Fibroblast of the conjunctiva (primary cell): ENCODE results near the gene PPL.
"Not testable (repeated sequence)": the region's sequence is repeated elsewhere in the genome, so short reads cannot be mapped to it uniquely, and the experiment has no call there.

ENCODE experiments used
- DNase-seq: peaks from one replicate; pipeline ENCODE4 v3.0.0-alpha.2; 2010; ENCODE audit warnings: low read depth

Gene PPL, protein sequence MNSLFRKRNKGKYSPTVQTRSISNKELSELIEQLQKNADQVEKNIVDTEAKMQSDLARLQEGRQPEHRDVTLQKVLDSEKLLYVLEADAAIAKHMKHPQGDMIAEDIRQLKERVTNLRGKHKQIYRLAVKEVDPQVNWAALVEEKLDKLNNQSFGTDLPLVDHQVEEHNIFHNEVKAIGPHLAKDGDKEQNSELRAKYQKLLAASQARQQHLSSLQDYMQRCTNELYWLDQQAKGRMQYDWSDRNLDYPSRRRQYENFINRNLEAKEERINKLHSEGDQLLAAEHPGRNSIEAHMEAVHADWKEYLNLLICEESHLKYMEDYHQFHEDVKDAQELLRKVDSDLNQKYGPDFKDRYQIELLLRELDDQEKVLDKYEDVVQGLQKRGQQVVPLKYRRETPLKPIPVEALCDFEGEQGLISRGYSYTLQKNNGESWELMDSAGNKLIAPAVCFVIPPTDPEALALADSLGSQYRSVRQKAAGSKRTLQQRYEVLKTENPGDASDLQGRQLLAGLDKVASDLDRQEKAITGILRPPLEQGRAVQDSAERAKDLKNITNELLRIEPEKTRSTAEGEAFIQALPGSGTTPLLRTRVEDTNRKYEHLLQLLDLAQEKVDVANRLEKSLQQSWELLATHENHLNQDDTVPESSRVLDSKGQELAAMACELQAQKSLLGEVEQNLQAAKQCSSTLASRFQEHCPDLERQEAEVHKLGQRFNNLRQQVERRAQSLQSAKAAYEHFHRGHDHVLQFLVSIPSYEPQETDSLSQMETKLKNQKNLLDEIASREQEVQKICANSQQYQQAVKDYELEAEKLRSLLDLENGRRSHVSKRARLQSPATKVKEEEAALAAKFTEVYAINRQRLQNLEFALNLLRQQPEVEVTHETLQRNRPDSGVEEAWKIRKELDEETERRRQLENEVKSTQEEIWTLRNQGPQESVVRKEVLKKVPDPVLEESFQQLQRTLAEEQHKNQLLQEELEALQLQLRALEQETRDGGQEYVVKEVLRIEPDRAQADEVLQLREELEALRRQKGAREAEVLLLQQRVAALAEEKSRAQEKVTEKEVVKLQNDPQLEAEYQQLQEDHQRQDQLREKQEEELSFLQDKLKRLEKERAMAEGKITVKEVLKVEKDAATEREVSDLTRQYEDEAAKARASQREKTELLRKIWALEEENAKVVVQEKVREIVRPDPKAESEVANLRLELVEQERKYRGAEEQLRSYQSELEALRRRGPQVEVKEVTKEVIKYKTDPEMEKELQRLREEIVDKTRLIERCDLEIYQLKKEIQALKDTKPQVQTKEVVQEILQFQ (N-terminal part only)

DNA sequence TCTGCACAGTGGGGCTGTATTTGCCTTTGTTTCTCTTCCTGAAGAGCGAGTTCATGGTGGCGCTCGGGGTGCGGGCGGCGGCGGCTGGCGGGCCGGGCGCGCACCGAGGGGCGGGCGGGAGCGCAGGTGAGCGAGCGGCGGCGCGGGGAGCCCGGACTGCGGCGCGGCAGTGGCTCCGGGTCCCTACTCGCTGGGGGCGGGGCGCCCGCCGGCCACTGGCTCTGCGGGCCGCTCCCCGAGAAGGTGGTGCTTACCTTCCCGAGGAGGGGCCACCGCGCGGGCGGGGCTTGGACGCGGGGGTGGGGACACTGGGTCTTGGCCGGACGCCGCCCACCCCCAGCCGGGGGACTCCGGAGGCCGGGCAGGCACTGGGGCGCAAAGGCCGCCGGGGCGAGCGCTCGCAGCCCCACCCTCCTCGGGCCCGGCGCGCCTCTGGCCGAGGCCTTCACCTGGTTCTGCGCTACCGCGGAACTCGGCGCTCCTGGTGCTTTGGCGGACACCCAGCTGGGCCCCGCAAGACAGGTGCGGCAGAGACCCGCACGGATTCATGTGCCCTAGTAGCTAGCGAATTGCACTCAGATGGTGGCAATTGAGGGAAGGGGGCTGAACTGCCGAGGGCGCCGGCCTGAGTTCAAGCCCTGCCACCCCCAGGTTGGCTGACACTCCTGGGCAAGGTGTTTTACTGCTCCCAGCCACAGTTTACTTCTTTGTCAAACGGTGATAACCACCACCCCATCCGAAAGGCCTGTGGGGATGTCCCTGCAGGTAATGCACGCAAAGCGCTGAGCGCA lies at the start of gene PPL:
TSS of gene PPL (minus strand) at position 158 of the 791 bp plus-strand sequence. CDS start at position 55, 103 bp downstream.
- no peak for DNase-seq

DNA sequence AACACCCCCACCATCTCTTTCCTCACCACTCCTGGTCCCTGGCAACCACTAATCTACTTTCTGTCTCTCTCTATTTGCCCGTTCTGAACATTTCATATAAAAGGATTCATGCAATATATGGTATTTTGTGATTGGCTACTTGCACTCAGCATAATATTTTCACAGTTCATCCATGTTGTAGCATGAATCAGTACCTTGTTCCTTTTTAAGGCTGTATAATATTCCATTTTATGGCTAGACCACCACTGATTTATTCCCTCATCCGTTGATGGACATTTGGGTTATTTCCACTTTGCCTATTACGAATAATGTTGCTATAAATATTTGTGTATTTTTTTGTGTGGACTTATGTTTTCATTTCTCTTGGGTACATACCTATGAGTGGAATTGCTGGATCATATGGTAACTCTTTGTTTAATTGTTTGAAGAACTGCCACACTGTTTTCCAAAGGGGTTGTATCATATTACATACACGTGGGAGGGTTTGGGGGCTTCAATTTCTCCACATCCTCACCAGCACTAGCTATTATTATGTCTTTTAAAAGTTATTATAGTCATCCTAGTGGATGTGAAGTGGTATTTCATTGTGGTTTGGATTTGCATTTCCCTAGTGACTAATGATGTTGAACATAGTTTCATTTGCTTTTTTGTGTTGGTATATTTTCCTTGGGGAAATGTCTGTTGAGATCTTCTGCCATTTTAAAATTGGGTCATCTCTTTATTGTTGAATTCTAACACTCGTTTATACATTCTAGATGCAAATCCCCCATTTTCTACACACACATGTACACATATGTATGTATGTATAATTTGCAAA lies 47.4 kb upstream of the PPL start:
- DNase-seq = no peak

DNA sequence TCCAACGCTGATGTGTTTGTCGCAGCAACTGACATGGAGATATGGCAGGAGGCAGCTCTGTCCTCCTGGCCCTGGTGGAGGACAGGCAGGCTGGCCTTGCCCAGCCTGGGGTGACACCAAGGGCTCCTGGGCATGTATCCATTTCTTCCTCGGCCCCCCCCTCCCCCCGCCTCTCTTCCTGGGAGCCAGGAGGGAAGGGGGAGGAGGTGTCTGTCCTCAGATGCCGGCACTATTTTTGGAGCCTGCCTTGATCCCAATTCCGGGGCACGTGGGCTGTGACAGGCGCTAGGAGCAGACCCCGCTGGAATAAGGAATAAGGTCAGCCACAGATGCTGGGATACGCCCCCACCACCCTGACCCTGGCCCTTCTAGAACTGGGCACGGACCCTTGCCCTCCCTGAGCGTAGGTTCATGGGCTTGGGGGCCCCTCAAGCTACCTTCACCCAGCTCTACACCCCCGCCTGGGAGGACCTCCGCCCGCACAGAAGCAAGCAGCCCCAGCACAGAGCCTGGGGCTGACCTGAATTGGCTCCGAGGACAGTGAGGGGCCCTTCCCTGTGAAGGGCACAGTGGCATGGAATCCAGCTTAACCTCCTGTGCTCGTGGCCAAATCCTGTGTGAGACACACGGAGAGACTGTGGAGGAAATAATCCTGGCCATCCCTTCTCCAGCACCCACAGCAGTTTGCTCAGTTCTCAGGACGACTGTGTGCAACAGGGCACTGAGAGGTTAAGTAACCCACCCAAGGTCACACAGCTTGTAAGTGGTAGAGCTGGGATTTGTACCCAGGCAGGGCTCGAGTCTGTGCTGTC lies 45.3 kb upstream of the PPL start:
- no peak for DNase-seq

DNA sequence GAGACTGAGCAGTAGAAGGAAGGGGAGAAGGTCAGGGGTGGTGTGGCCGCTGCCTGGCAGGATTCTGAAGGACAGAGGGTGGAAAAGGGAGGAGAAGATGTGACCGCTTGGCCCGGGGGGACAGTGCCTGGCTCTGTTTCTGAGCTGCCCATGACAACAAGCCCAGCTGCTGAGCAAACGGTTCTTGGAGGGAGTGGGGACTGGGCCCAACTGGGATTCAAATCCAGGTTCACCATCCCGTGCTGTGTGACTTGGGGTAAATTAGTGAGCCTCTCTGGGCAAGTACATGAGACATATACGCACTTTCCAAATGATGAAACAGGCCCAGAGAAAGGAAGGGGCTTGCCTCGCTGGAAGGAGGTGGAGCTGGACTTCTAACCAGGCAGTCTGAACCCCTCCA lies 44.5 kb upstream of the PPL start:
- DNase-seq = no peak

DNA sequence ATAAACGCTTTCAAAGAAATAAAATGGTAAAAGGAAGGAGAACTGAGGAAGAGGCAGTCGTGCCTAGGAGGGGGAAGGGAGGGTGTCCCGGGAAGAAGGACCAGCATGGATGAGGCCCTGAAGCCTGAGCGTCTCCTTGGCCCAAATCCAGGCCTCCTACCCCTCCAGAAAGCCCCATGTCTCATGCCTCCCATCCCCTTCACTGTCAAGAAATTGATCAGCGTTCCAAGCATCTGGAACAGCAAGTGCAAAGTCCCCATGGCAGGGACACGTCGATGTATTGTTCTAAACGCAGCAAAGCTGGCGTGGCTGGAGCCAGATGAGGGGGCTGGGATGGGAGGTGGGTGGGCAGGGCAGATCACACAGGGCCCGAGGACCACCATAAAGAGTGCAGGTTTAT lies 43.7 kb upstream of the PPL start:
- DNase-seq = no peak

DNA sequence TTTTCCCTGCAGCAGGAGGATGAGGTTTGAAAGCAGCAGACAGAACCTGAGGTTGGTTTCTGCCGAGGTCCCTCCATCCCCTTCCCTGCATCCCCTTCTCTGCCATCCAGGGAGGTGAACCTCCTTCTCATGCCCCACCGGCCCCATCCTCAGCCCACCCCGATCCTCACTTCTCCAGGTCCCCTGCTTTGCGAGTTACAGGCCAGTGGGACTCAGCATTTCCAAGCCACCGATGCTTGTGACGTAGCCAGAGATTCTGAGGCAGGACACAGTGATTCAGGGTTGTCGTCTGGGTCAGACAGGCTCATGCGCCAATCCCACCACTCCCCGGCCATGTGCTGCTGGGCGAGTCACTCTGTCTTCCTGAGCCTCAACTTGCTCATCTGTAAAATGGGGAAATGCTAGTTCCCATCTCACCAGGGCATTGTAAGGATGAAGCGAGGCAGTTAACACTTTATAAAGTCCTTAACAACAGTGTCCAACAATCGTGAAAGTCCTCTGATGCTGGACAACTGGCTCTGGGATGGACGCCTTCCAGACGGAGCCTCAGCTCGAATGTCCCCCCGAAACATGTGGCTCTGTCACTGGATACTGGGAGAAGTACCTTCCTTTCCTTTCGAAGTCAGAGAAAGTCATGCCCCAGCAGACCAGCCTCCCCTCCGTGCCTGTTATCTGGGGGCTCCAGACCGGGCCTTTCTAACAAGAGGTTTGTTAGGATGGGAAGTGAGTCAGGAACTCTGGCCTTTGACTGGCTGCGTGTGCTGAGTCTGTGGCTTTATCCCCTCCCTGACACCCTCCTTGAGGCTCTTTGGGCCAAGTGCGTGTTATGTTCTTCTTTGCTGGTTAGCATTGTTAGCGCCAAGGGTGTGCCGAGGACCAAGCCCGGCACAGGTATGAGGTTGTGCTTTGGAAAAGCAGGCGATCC lies 43.0 kb upstream of the PPL start:
- DNase-seq = no peak

DNA sequence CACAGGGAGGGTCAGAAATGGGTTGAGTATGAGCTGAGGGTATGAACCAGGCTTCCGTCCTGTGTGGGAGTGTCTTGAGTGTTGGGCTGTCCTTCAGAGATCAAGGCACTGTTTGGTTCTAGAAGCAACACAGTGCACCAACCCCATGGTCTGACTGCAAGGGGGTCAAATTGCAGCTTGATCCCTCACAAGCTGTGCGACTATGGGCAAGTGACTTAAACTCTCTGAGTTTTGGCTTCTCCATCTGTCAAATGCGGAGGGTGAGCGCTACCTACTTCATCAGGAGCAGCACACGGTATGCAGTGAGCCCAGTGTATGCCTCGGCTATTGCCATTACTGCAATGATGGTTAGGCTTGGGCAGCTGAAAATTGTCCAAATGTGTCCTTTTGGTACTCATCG lies 42.2 kb upstream of the PPL start:
- DNase-seq = no peak

DNA sequence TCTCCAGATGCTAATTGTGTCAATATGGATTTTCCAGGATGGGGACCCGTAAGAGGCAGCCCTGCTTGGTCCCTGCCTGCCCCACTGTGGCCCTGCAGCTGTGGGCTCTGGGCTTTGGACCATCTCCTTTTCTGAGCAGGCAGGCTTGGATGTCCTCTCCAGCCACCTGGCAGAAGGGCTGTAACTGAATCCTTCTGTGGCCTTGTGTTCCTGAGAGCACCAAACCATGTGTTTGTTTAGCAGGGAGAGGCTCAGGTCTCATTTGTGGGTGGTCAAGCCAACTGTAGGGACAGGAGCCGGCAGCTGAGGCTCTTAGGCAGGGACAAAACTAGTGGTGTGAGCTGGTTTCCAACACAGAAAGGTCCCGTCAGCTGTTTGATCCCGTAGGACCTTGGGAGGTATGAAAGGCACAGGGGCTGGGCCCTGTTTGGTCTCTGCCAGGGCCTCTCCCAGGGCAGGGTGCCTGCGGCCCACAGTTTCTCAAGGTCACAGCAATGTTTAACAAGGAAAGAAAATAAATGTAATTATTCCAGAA lies 39.7 kb upstream of the PPL start:
- no peak for DNase-seq

DNA sequence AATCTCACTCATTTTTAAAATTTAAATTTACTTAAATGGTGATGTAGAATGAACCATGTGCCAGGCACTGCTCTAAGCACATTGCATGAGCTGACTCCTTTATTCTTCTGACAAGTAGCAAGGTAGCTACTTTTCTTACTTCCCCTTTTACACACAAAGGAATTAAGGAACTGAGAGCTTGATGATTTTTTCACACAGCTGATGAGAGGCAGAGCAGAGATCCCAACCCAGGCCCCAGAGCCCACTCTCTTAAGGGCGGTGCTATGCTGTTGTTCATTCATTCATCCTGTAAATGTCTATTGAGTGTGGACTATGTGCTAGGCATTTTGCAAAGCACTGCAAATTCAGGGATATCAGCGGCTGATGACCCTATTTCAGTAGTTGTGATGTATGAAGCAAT lies 39.1 kb upstream of the PPL start:
- DNase-seq = no peak

DNA sequence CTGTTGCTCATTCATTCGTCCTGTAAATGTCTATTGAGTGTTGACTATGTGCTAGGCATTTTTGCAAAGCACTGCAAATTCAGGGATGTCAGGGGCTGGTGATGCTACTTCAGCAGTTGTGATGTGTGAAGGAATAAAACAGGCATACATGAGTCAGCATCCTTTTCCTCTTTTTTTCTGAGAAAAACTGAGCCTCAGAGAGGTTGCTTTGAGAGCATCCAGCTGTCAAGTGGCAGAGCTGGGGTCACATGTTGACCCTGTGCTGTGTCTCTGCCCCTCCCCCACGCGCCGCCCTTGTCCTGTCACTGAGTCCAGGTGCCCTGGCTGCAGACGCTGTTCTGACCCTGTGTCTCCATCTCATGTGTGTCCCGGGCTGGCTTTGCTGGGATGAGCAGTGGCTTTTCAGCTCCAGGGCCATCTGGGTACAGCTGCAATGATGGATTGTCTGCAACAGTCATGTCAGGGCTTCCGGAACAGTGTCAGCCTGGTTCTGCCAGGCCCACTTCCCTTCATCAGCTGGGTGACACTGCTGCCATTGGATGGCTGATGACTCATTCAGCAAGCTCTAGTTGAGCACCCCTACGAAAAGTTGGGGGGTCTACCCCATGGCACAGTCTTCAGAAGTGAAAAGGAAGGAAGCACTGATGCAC lies 36.1 kb upstream of the PPL start:
- no peak for DNase-seq

DNA sequence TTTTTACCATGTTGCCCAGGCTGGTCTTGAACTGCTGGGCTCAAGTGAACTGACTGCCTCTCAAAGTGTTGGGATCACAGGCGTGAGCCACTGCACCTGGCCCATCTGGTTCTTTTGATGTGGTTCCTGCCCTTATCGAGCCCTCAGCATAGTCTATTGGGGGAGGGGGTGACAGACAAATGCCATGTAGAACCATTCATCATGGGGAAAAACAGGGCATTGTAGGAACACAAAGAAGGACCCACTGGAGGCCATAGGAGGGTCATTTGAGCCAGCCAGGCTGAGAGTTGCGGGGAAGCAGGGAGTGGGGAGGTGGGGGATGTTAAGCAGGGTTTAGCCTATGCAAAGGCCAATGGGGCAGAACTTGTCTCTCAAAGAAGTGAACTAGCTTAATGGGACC lies 33.1 kb upstream of the PPL start:
- no peak for DNase-seq

DNA sequence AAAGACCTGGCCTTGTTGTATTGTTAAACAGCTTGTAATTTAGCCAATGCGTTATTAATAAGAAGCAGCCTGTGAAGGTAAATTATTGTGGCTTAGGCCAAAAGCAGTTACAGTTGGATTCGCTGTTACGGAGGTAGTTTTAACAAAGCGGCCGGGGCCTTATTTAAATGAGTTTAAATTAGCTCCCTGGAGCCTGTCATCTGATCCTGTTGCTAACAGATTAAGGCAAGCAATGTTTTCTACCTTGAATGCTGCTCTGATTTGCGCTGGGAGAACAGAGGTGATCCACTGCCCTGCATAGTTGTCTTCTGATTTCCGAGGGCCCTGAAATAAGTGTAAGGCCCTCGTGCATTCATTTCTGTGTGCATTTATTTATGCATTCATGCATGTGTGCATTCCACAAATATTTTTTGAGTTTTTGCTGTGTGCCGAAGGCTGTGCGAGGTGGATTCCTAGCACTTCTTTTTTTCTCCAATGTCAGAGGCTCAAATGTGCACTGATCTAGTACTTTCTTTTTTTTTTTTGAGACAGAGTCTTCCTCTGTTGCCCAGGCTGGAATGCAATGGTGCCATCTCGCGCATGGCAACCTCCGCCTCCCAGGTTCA lies 32.0 kb upstream of the PPL start:
- DNase-seq = no peak

DNA sequence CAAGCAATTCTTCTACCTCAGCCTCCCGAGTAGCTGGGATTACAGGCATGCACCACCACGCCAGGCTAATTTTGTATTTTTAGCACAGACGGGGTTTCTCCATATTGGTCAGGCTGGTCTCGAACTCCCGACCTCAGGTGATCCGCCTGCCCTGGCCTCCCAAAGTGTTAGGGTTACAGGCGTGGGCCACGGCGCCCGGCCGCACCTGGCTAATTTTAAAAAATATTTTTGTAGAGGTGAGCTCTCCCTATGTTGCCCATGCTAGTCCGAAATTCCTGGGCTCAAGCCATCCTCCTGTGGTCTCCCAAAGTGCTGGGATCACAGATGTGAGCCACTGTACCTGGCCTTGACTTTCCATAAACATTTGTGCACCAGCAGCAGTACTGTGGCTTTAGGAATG lies 31.3 kb upstream of the PPL start:
- not testable (repeated sequence) for DNase-seq

DNA sequence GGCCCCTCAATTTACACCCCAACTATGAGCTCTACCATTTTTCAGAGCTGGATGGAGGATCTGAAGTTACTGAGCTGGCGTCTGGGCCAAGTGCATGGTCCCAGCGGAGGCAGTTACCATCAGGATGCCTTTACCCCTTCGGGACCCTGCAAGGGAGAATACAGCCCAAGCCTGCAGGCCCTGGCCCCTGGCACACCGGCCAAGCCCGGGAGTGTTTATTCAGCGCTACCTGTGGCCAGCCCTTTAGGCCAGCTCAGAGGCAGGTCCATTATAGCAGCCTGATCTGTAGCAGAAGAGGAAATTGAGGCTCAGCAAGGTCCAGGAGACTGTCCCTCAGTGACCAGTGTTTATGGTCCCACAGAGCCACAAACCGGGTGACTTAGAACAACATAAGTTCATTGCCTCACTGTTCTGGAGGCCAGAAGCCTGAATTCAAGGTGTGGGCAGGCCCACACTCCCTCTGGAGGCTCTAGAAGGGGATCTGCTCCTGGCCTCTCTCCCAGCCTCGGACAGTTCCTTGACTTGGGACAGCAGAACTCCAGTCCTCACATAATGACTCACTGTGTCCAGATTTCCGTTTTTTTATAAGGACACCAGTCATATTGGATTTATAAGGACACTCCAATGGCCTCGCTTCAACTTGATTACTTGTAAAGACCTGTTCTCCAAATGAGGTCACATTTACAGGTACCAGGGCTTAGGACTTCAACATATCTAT lies 29.9 kb upstream of the PPL start:
- no peak for DNase-seq

DNA sequence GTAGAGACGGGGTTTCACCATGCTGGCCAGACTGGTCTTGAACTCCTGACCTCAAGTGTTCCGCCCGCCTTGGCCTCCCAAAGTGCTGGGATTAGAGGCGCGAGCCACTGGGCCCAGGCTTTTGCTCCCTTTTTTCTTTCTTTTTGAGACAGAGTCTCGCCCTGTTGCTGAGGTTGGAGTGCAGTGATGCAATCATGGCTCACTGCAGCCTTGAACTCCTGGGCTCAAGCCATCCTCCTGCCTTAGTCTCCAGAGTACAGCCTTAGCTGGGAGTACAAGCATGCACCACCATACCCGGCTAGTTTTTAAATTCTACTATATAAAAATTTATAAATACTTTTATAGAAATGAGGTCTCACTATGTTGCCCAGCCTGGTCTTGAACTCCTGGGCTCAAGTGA lies 26.6 kb upstream of the PPL start:
- DNase-seq = not testable (repeated sequence)

DNA sequence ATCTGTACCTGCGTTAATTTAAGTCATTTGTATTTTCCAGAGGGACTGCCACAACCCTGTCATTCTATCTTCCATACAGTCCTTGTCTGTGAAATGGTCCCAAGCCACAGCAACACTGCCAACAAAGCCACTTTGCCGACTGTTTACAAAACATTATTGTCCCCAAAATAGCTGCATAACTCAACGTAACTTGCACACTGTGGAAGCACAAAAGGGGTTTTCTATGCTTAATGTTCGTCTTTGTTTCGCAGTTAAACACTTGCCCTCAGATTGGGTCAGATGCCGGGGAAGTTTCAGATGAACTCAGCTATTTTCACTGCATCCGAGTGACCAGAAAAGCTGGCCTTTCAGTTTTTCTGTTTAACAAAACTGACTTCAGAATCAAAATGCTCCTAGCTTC lies 25.8 kb upstream of the PPL start:
- DNase-seq = no peak

DNA sequence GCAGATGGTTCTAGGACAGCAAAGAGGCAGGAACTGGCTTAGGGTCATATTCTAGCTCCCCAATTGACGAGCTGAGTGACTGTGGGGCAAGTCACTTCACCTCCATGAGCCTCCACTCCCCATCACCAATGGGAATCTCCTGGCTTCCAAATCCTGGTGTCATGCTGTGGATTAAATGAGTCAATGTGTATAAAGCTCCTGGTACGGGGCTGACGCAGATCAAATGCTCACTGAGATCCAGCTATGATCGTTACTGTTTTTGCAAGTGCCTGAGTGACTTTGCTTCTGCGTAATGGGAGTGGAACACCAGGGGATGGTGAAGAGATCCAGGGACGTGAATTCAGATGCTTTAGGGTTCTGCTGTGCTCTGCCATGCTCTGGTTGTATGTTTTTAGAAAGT lies 23.6 kb upstream of the PPL start:
- DNase-seq = no peak
